Measurements from ENCODE around the gene ZSWIM4. TPM values are rescaled to one million over a fixed set of nuclear protein-coding genes. Genes with fewer than 3 reads are reported as not detected.
"Not testable (repeated sequence)": the region's sequence is repeated elsewhere in the genome, so short reads cannot be mapped to it uniquely, and the experiment has no call there.

The ZSWIM4 gene
- polyA plus RNA-seq, 1 donor from 2014 or later: 1.2 TPM

DNA sequence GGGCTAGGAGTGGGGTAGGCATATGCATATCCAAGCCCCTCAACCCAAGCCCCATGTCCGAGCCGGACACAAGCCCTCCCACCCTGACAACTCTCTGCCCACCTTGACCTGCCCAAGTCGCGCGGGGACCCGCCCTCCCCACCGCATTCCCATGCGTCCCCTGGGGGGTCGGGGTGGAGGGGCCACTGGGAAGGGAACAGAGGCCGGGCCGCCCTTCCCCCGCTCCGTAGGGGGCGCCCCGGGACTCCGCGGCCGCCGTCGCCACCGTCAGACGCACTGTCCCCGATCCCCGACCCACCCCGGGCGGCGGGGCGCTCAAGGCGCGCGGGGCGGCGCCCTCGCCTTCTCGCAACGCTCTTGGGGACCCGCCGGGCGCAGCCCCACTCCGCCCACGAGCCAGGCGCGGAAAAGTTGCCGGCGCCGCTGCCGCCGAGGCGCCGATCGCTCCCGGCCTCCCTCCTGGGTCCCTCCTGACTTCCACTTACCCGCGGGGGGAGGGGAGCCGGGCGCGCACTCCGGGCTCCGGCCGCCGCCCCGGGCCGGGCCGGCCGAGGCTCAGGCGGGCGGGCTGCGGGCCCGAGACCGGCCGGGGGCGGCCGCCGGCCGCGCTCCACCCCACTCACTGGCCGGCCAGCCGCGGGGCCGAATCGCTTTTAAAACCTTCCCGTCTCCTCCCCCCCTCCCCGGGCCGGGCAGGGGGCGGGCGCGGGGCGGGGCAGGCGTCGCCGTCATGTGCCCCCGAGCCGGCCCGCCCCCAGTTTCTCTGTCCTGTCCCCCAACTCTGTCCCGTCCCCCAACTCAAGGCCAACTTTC lies 47.3 kb downstream of the ZSWIM4 start:
- peaks cover 26 to 34% (median 34%) of the 10 kb centered on the region in 3 donors for H3K4me1 Mint-ChIP-seq
- no peaks in the 10 kb centered on the region for H3K36me3 Mint-ChIP-seq
- peak overlapping the region; percentile 84 to 96 (median 92) for H3K4me3 Mint-ChIP-seq
- peak overlapping the region; percentile 96 to 99 (median 99) for H3K27ac Mint-ChIP-seq
- peaks cover 7% of the 10 kb centered on the region for H3K27me3 Mint-ChIP-seq
- no peaks in the 10 kb centered on the region for H3K9me3 Mint-ChIP-seq

- peak overlapping the region; percentile 83 to 95 (median 92) for H3K4me3 Mint-ChIP-seq
- H3K27ac Mint-ChIP-seq: peak overlapping the region; percentile 94 to 99 (median 99)
- peaks cover 26 to 34% (median 34%) of the 10 kb centered on the region in 3 donors for H3K4me1 Mint-ChIP-seq
- H3K9me3 Mint-ChIP-seq: no peaks in the 10 kb centered on the region
- no peaks in the 10 kb centered on the region for H3K36me3 Mint-ChIP-seq
- peaks cover 7% of the 10 kb centered on the region for H3K27me3 Mint-ChIP-seq
Measured at GRCh38 chr19:13843104-13843921, 48.1 kb downstream of the ZSWIM4 start.

DNA sequence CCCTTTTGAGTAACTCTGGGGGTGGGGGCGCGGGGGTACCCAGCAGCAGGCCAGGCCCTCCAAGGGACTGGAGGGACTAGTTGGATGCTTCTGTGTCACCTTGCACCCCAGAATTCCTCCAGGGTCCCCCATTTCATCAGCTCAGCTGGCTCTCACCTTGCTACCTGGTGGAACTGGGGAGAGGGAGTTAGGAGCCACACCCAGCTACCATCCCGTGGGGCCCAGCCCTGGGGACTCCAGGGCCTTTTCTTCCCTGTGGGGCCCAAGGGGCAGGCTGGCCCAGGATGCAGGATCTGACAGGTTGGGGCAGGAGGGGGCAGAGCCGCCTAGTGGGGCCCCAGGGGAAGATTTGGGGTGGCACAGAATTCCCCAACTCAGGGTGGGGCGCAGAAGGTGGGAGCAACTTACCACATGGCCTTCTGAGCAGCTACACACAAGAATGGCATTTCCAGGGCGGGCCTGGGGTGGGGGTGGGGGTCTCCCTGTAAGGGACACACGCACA lies 48.9 kb downstream of the ZSWIM4 start:
- Mint-ChIP-seq H3K9me3 (peaks cover 0 to 3% (median 0%) of the 10 kb centered on the region in 3 donors), H3K27ac (peak overlapping the region; percentile 81 to 100 (median 99)), H3K36me3 (no peaks in the 10 kb centered on the region), H3K4me3 (peak overlapping the region in 3 of 4 donors; percentile 73 to 91 (median 84)), H3K4me1 (peaks cover 23 to 40% (median 29%) of the 10 kb centered on the region in 3 donors), H3K27me3 (peaks cover 7% of the 10 kb centered on the region)

- Mint-ChIP-seq H3K9me3 (peaks cover 0 to 3% (median 0%) of the 10 kb centered on the region in 3 donors), H3K4me1 (peaks cover 20 to 27% (median 27%) of the 10 kb centered on the region in 3 donors), H3K36me3 (no peaks in the 10 kb centered on the region), H3K27ac (peak overlapping the region; percentile 99 to 100 (median 100)), H3K4me3 (peak overlapping the region; percentile 84 to 96 (median 92)), H3K27me3 (peaks cover 9% of the 10 kb centered on the region)
Measured at GRCh38 chr19:13846557-13847406, 51.5 kb downstream of the ZSWIM4 start.

DNA sequence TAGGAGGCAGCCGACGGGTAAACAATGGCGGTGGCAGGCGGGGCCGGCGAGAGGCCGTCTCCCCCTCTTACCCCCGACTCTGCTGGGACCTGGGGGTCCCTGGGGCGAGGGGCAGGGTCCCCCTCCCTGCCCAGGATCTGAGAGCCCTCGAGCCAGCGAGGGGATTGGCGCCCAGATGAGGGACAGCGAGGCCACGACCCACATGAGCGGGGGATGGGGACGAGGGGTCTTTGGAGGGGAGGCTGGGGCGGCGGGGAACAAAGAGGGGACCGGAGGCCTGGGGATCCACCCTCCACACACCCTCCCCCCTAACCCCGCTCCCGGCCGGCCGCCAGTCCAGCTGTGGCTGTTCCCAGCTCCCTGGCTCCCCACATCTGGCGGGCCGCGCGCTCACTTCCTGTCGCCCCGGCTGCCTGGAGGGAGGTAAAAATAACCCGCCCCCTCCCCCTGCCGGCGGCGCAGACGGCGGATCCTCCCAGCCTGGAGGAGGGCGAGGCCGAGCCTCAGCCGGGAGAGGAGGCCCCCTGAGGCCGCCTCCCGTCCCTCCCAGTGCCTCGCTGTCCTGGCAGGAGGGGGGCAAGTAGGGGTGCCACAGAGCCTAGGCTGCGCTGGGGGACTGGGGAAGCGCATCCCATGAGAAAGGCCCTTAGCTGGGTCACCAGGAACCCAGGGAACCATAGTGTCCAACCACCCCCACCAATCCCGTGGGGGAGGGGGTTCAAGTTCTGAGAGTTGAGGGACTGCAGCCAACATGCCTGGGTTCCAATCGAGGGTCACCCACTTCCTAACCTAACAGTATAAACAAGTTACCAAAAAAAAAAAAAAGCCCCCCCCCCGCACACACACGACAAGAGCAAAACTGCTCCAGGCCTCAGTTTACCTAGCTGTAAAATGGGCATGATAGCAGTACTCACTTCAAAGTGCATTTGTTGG lies 52.4 kb downstream of the ZSWIM4 start:
- Mint-ChIP-seq H3K27me3 (peaks cover 9% of the 10 kb centered on the region), H3K4me3 (peak overlapping the region; percentile 84 to 96 (median 92)), H3K9me3 (peaks cover 0 to 3% (median 0%) of the 10 kb centered on the region in 3 donors), H3K36me3 (no peaks in the 10 kb centered on the region), H3K27ac (peak overlapping the region; percentile 99 to 100 (median 100)), H3K4me1 (peaks cover 20 to 27% (median 25%) of the 10 kb centered on the region in 3 donors)

DNA sequence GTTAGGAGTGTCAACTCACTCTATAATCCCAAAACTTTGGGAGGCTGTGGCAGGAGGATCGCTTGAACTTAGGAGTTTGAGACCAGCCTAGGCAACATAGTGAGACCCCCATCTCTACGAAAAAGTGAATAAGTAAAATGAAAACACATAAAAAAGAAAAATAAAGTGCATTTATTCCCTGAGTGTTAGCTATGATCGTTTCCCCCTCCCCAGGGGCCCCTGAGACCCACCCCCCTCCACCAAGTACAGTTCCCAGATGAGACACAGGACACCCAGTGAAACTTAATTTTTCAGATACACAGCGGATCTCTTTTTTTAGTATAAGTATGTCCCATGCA lies 53.1 kb downstream of the ZSWIM4 start:
- peak overlapping the region; percentile 46 to 100 (median 99) for H3K27ac Mint-ChIP-seq
- H3K4me1 Mint-ChIP-seq: peaks cover 18 to 27% (median 25%) of the 10 kb centered on the region in 3 donors
- no peaks in the 10 kb centered on the region for H3K36me3 Mint-ChIP-seq
- peak overlapping the region in 3 of 4 donors; percentile 39 to 87 (median 55) for H3K4me3 Mint-ChIP-seq
- H3K27me3 Mint-ChIP-seq: peaks cover 9% of the 10 kb centered on the region
- peaks cover 0 to 3% (median 0%) of the 10 kb centered on the region in 3 donors for H3K9me3 Mint-ChIP-seq

DNA sequence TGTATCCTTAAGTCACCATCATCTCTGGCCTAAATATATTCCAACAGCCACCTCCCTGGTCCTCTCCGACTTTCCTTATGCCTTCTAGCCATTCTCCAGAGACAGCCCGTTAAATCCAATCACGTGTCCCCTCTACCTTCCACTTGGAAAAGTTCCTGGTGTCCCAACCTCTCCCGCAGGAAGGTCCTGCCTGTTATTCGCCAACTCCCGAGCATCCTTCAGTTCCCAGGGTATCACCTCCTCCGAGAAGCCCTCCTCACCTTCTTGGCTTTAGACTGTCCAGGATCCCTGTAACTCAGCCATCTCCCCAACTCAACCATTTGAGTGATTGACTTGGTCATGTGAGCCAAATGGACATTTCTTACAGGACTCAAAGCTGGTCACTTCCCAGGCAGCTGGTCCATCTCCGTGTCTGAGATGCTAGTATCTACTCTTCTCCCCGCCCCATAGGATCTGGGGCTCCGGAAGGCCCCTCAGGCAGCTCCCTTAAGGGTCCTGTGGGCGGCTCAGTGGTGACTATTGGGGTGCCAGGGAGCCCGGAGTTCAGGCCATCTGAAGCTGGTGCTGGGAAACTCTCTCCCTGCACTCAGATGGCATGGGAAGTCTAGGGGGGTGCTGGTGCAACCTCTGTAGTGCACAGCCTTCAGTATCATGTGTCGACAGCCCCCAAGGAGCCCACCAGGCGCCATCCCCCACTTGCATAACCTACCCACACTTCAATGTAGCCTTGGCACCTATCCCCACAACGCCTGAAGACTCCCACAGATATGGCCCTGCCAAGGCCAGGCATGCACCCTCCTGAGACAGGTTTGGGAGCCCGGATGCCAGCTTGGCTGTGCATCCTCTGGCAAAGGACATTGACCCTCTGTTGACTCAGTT lies 53.8 kb downstream of the ZSWIM4 start:
- H3K36me3 Mint-ChIP-seq: no peaks in the 10 kb centered on the region
- peaks cover 0 to 3% (median 0%) of the 10 kb centered on the region in 3 donors for H3K9me3 Mint-ChIP-seq
- peak overlapping the region; percentile 9 to 87 (median 58) for H3K4me3 Mint-ChIP-seq
- peak overlapping the region; percentile 84 to 100 (median 99) for H3K27ac Mint-ChIP-seq
- H3K27me3 Mint-ChIP-seq: peaks cover 9% of the 10 kb centered on the region
- H3K4me1 Mint-ChIP-seq: peaks cover 18 to 27% (median 25%) of the 10 kb centered on the region in 3 donors

GRCh38 chr19:13849991-13850909 lies 55.0 kb downstream of the ZSWIM4 start:
- peak overlapping the region; percentile 70 to 87 (median 85) for H3K4me3 Mint-ChIP-seq

DNA sequence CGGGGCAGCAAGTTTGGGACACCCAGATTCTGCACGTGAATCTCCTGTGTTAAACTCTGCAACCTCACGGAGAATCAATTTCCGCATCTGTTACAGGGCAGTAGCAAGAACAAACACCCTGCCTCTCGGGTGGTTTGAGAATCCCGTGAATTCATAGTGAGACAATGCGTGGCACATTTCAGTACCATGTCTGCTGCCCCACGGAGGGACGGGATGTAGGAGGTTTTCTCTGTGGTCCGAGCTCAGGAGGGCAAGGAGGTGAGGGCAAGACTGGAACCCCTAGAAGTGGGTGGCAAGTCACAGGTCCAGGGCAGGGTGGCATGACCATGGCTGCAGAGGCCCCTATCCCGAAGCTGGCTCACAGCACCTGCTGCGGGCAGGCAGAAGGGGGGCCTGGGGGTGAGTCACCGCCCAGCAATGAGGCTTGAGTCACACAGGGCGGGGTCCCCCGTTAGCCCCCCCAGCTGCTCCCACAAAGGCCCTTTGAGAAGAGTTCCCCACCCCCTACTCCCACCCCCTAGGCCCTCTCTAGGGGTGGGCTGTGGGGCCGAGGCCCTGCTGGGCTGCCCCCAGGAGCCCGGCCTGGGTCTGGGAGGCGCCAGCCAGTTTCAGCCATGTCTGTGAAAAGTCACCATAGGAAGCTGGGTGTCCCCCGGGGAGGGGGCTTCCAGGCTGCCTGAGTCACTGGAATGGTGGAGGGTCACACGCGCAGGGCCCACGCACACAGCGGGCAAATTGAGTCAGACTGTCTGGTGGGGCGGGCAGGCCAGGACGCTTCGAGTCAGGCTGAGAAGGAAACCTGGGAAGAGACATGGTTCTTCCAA lies 55.9 kb downstream of the ZSWIM4 start:
- H3K4me3 Mint-ChIP-seq: peak overlapping the region; percentile 70 to 87 (median 85)
- H3K9me3 Mint-ChIP-seq: peaks cover 0 to 3% (median 0%) of the 10 kb centered on the region in 3 donors
- peaks cover 14 to 17% (median 15%) of the 10 kb centered on the region in 3 donors for H3K4me1 Mint-ChIP-seq
- H3K27me3 Mint-ChIP-seq: peaks cover 9% of the 10 kb centered on the region
- peak overlapping the region; percentile 85 to 99 (median 86) for H3K27ac Mint-ChIP-seq
- H3K36me3 Mint-ChIP-seq: no peaks in the 10 kb centered on the region

More at GRCh38 chr19:13849991-13850909, 55.0 kb downstream of the ZSWIM4 start:
- peaks cover 17 to 21% (median 18%) of the 10 kb centered on the region in 3 donors for H3K4me1 Mint-ChIP-seq
- H3K27ac Mint-ChIP-seq: peak overlapping the region; percentile 85 to 99 (median 93)
- H3K9me3 Mint-ChIP-seq: peaks cover 0 to 3% (median 0%) of the 10 kb centered on the region in 3 donors
- no peaks in the 10 kb centered on the region for H3K36me3 Mint-ChIP-seq
- peaks cover 9% of the 10 kb centered on the region for H3K27me3 Mint-ChIP-seq

- H3K36me3 Mint-ChIP-seq, H3K9me3 Mint-ChIP-seq, H3K4me3 Mint-ChIP-seq, H3K27me3 Mint-ChIP-seq: not testable (repeated sequence)
- Mint-ChIP-seq H3K27ac (peak overlapping the region in 2 of 3 donors; percentile 86 to 99), H3K4me1 (peaks cover 9 to 11% (median 11%) of the 10 kb centered on the region in 3 donors)
Measured at GRCh38 chr19:13851734-13852114, 56.5 kb downstream of the ZSWIM4 start.

- peak overlapping the region in 2 of 3 donors; percentile 86 to 99 for H3K27ac Mint-ChIP-seq
- H3K36me3 Mint-ChIP-seq: not testable (repeated sequence)
Measured at GRCh38 chr19:13852171-13852707, 57.0 kb downstream of the ZSWIM4 start.

More at GRCh38 chr19:13852171-13852707, 57.0 kb downstream of the ZSWIM4 start:
- not testable (repeated sequence) for H3K9me3 Mint-ChIP-seq, H3K4me3 Mint-ChIP-seq, H3K27me3 Mint-ChIP-seq
- peaks cover 7 to 11% (median 10%) of the 10 kb centered on the region in 3 donors for H3K4me1 Mint-ChIP-seq
